Suppressor macrophage (primary cell): ENCODE data around the gene DTNBP1.
A peak's percentile ranks its signal among the peaks of the same experiment; 100 is the strongest.

ENCODE experiments used
- DNase-seq, 4 experiments: peaks; one replicate each; pipeline ENCODE4 v3.0.0-alpha.2; 2020 to 2022

The DTNBP1 gene

GRCh38 chr6:15588971-15589634 lies 73.7 kb downstream of the DTNBP1 start:
- peak in 1 of 4 experiments; percentile 20 for DNase-seq

- no peak for DNase-seq
Measured at GRCh38 chr6:15586503-15586902, 76.3 kb downstream of the DTNBP1 start.

- no peak for DNase-seq
Measured at GRCh38 chr6:15585760-15586214, 77.0 kb downstream of the DTNBP1 start.

- DNase-seq: no peak
Measured at GRCh38 chr6:15582499-15582898, 80.3 kb downstream of the DTNBP1 start.

GRCh38 chr6:15581751-15582150 lies 81.1 kb downstream of the DTNBP1 start:
- no peak for DNase-seq

GRCh38 chr6:15580326-15580725 lies 82.5 kb downstream of the DTNBP1 start:
- peak; percentile 9 to 81 (median 54) for DNase-seq

GRCh38 chr6:15578716-15579391 lies 84.0 kb downstream of the DTNBP1 start:
- no peak for DNase-seq

- DNase-seq: no peak
Measured at GRCh38 chr6:15577550-15578171, 85.2 kb downstream of the DTNBP1 start.

- no peak for DNase-seq
Measured at GRCh38 chr6:15577106-15577505, 85.7 kb downstream of the DTNBP1 start.

- DNase-seq: peak; percentile 58 to 79 (median 68)
Measured at GRCh38 chr6:15575357-15576033, 87.3 kb downstream of the DTNBP1 start.

- no peak for DNase-seq
Measured at GRCh38 chr6:15574486-15574885, 88.3 kb downstream of the DTNBP1 start.

- DNase-seq: no peak
Measured at GRCh38 chr6:15574023-15574422, 88.8 kb downstream of the DTNBP1 start.

GRCh38 chr6:15573384-15573783 lies 89.4 kb downstream of the DTNBP1 start:
- no peak for DNase-seq

- no peak for DNase-seq
Measured at GRCh38 chr6:15572296-15573016, 90.4 kb downstream of the DTNBP1 start.

GRCh38 chr6:15570171-15570570 lies 92.7 kb downstream of the DTNBP1 start:
- DNase-seq: no peak

- DNase-seq: no peak
Measured at GRCh38 chr6:15569035-15569995, 93.5 kb downstream of the DTNBP1 start.

- DNase-seq: no peak
Measured at GRCh38 chr6:15562977-15563376, 99.9 kb downstream of the DTNBP1 start.

- no peak for DNase-seq
Measured at GRCh38 chr6:15561447-15562199, 101.2 kb downstream of the DTNBP1 start.

GRCh38 chr6:15560713-15561112 lies 102.1 kb downstream of the DTNBP1 start:
- DNase-seq: no peak

GRCh38 chr6:15557174-15557573 lies 105.7 kb downstream of the DTNBP1 start:
- no peak for DNase-seq

GRCh38 chr6:15556711-15557110 lies 106.1 kb downstream of the DTNBP1 start:
- DNase-seq: no peak
